HTR-8/SVneo (cell line): ENCODE data around the gene RAB11FIP4.
"Not testable (repeated sequence)": the region's sequence is repeated elsewhere in the genome, so short reads cannot be mapped to it uniquely, and the experiment has no call there.

Source experiments
- DNase-seq: peaks from one replicate; pipeline ENCODE4 v3.0.0; 2011; ENCODE audit warnings: low spot score, mixed read lengths; ENCODE audit not compliant: insufficient read length
- FAIRE-seq: peaks from 2 replicates; lab custom pipeline; 2011; peaks lifted over from hg19 to GRCh38; lab: Jason Lieb, UNC

The RAB11FIP4 gene

DNA sequence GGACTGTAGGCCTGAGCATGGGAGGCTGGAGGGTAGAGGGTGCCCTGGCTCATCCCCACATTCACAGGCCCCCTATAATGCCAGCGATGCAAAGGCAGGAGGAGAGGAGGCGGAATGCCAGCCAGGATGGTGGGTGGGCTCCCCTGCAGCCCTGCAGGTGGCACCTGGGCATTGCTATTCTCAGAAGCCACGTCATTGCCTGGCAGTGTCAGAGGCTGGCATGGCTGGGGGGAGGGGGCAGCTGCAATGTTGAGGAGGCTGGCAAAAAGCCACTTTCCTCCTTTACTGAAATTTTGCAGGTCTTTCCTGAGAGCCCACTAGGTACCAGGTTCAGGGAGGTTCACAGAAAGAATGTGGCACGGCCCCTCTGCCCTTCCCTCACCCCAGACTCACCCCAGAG is 36.2 kb downstream of the RAB11FIP4 start:
- FAIRE-seq, result no peak
- no peak for DNase-seq

GRCh38 chr17:31428111-31428510 is 36.6 kb downstream of the RAB11FIP4 start:
- no peak for DNase-seq
- no peak for FAIRE-seq

DNA sequence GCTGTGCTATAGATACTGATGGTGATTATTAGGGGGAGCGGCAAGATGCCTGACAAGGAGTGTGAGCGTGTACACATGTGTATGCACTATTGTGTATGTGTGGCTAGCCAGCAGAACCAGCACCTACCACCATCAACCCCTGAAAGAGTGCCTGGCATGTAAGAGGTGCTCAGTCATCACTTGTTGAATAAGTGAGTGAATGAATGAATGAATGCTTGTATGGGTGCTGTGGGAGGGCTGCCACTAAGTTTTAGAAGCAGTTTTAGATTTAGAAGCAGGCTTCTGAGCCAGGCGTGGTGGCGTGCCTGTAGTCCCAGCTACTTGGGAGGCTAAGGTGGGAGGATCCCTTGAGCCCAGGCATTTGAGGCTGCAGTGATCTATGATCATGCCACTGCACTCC is 37.0 kb downstream of the RAB11FIP4 start:
- FAIRE-seq, result no peak

GRCh38 chr17:31431098-31431851 is 39.8 kb downstream of the RAB11FIP4 start:
- FAIRE-seq, result no peak
- no peak for DNase-seq

More for the DNA sequence above, 37.0 kb downstream of the RAB11FIP4 start:
- no peak for DNase-seq

DNA sequence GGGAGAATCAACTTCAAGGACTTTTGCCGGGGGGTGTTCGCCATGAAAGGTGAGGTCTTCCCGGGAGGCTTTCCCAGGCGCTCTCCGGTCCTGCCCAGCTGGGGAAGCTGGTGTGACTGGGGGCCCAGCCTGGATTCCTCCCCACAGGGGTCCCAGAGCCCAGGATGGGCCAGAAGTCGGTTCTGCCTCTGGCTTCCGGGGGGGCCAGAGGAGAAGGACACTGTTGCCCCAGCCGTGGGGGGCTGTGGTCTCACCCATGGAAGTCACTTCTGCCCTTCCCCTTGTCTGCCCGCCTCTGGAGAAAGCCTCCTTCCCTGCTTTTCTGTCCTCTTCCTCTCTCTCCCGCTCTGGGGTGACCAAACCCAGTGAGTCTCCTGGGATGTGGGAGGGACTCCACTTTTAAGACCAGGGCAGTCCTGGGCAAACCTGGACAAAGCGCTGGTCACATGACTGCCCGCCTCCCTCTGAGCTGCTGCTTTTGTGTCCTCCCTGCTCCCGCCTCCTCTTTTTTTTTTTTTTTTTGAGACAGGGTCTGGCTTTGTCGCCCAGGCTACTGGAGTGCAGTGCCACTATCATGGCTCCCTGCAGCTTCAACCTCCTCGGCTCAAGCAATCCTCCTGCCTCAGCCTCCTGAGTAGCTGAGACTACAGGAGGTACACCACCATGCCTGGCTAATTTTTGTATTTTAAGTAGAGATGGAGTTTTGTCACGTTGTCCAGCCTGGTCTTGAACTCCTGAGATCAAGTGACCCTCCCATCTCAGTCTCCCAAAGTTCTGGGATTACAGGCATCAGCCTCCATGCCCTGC is 40.6 kb downstream of the RAB11FIP4 start:
- DNase-seq (no peak), FAIRE-seq (no peak)

DNA sequence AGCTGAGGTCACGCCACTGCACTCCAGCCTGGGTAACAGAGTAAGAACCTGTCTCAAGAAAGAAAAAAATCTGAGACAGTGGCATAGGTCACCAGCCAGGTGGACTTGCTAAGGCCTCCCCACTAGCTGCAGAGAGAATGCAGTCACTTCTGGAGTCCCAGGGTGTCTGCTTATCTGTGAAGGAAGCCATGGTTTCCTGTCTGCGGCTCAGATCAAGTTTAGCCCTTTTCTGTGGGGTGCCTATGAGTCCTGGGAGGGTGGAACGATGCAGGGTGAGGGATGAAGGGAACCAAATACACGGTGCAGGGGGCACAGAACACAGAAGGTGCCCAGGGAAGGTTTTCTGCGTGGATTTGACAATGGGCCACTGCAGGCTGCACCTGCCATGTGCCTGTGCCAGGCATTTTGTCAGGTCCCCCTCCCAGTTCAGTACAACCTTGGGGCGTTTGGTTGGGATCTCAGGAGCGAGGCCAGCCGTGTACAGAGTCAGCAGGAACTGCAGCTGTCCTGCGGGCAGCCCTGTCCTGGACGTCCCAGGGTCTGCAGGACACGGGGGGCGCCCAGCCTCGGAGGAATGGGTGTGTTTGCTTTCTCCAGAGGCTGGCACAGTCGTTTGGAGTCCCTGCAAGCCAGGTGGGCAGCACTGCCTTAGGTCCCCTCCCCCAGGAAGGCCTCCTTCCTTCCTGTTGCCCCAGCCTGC is 41.8 kb downstream of the RAB11FIP4 start:
- no peak for DNase-seq
- FAIRE-seq, result no peak

- DNase-seq, result no peak
- FAIRE-seq, result no peak
These were observed 42.6 kb downstream of the RAB11FIP4 start for GRCh38 chr17:31433811-31434726.

DNA sequence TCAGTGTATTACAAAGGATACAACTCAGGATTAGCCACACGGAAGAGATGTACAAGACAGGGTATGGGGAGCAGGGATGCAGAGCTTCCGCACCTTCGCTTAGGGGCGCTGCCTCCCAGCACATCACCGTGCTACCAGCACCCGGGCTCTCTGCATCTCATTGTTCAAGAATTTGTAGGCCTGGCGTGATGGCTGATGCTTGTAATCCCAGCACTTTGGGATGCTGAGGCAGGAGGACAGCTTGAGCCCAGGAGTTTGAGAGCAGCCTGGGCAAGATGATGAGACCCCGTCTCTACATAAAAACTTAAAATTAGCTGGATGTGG is 43.2 kb downstream of the RAB11FIP4 start:
- FAIRE-seq, result no peak
- DNase-seq, result no peak

DNA sequence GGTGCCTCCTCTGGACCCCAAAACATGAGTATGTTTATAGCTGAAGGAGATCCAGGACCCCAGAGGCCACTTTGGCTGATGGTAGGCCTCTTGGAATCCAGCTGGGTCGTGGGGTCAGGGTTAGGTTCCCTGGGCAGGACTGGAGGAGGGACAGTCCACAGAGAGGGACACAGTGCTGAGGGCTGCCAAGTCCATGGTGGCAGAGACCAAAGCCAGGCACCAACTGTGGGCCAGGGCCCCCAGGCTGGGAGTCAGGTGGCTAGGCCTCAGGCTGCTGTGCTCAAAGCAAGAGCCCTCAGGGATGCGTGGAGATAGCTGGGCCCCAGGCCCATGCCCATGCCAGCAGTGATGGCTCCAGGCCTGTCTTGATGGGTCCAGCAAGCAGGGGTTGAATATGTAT is 44.1 kb downstream of the RAB11FIP4 start:
- no peak for DNase-seq
- no peak for FAIRE-seq

GRCh38 chr17:31437720-31438400 is 46.4 kb downstream of the RAB11FIP4 start:
- FAIRE-seq, result no peak

GRCh38 chr17:31439716-31440115 is 48.2 kb downstream of the RAB11FIP4 start:
- DNase-seq, result no peak
- FAIRE-seq, result no peak

More at GRCh38 chr17:31437720-31438400, 46.4 kb downstream of the RAB11FIP4 start:
- no peak for DNase-seq

DNA sequence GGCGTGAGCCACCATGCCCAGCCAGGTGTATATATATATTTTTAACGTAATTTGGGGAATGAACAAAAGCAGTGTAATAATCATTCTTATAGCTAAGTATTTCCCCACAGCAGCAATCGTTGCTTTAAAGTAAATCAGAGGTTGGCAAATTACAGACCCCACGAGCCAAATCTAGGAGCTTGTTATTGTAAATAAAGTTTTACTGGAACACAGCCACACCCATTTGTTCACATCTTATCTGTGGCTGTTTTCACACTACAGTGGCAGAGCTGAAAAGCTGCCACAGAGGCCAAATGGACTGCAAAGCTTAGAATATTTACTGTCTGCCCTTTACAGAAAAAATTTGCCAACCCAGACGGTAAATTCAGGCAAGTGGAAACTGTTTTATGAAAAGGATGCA is 50.8 kb downstream of the RAB11FIP4 start:
- DNase-seq (no peak), FAIRE-seq (no peak)

DNA sequence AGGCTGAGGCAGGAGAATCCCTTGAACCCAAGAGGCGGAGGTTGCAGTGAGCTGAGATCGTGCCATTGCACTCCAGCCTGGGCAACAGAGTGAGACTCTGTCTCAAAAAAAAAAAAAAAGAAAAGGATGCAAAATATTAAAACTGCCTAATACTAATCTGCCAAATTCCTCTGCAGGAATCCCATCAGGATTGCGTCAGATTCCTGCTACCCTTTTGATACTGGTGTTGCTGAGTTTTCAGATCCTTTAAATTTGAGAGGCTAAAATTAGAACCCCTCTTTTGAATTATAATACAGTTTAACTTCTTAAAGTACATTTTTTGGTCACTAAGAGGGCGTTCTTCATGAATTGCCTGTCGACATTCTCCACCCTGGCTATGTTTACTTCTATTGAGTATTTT is 51.4 kb downstream of the RAB11FIP4 start:
- DNase-seq, FAIRE-seq: not testable (repeated sequence)

- FAIRE-seq, result no peak
- no peak for DNase-seq
These were observed 51.9 kb downstream of the RAB11FIP4 start for GRCh38 chr17:31443386-31443785.

GRCh38 chr17:31444026-31444425 is 52.6 kb downstream of the RAB11FIP4 start:
- FAIRE-seq, result no peak

DNA sequence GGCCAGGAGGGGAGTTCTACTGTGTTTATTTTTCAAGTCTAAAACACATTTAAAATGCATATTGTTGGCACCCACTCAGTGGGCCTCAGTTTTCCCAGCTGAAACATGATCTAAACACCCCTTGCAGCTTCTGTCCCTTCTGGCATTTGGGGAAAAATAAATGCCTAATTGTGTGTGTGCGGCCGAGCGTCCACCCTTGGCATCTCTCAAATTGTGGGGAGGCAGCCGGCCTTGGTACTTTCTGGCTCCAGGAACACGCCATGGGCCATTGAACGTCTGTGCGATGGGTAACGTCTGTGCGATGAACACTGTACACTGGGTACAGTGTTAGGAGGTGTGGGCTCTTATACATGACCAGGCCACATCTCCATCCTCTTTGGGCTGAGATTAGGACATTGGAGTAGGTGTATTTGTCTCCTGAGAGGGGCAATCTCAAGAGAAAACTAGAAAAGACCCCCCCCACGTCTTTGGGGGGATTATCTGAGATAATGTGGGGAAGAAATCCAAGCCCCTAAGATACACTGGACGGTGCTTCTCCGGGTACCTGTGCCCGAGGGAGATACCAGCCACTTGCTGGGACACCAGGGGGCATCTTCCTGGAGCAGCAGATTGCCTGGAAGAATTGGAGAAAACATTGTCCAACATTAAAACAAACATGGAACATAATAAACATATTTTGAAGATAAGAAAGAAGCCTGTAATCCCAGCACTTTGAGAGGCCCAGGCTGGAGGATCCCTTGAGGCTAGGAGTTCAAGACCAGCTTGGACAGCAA is 54.9 kb downstream of the RAB11FIP4 start:
- FAIRE-seq (no peak), DNase-seq (no peak)

More at GRCh38 chr17:31444026-31444425, 52.6 kb downstream of the RAB11FIP4 start:
- no peak for DNase-seq

DNA sequence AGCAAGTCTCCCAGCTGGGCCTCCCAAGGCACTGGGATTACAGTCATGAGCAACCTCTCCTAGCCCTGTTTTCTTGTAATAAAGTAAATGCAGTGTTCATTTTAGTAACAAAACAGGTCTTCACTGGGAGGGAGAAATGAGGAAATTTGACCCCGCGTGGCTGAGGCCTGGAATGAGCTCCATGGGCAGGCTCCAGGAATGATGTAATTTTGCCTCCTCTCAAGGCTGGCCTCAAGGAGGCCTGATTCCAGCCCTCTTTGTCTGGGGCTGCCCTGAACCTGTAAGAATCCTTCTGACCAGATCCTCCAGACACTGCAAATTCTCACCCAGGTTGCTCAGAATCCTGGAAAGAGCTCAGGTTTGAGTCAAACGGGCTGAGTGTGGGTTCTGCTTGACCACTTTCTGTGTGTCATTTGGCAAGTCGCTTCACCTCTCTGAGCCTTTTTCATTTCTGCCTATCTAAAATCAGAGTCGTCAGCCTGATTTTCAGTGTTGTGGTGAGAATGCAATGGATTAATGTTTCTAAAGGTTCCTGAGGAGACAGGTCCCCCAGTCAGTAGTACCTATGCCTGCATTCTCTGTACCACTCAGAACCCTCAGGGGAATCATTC is 57.1 kb downstream of the RAB11FIP4 start:
- no peak for FAIRE-seq
- no peak for DNase-seq

DNA sequence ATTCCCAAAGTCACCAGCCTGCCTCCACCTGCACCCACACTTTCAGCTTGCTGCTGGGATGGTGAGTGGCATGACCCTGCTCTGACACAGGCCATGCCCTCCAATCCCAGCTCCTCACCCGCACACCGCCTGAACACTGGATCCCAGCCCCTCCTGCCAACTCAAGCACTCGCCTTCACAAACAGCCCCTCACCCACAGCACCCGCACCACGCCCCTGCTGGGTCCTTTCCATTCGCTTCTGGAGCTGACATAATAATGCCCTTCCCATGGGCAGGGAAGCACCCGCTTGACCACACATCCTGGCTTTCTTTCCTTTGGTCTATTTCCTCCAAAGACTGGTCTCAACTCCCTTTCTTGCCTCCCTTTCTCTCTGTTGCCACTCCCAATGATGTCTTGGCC is 57.6 kb downstream of the RAB11FIP4 start:
- no peak for DNase-seq
- no peak for FAIRE-seq
